Activated CD8-positive, alpha-beta T cell treated with anti-CD3 and anti-CD28 coated beads for 36 hours (primary cell): ENCODE data around the gene SELENOP. TPM values are rescaled to one million over a fixed set of nuclear protein-coding genes. Genes with fewer than 3 reads are reported as not detected.

Source experiments
- ATAC-seq: fragments of 200-7000 bp; cut with Tn5 transposase; one replicate; pipeline ENCODE4 v1.10.0; 2021; ENCODE audit warnings: mild to moderate bottlenecking, moderate library complexity
- CTCF ChIA-PET: fragments of 350-600 bp; sonication (Branson Sonifier 250); formaldehyde crosslinking; loops from one replicate; lab custom pipeline; 2021; ENCODE audit warnings: antibody characterized with exemption; lab: Charles Lee
- POLR2A ChIA-PET: fragments of 350-600 bp; sonication (Branson Sonifier 250); formaldehyde crosslinking; loops from one replicate; lab custom pipeline; 2021; ENCODE audit warnings: antibody characterized with exemption; lab: Charles Lee
- DNase-seq: peaks from one replicate; pipeline ENCODE4 v3.0.0-alpha.2; 2020
- H3K27ac Mint-ChIP-seq: one replicate; pipeline ENCODE4 v1.8.0; 2021; ENCODE audit warnings: mild to moderate bottlenecking, mixed read lengths
- H3K27me3 Mint-ChIP-seq: one replicate; pipeline ENCODE4 v1.8.0; 2021; ENCODE audit warnings: mixed read lengths
- H3K36me3 Mint-ChIP-seq: one replicate; pipeline ENCODE4 v1.8.0; 2021; ENCODE audit warnings: low read depth, mixed read lengths
- H3K4me1 Mint-ChIP-seq: one replicate; pipeline ENCODE4 v1.8.0; 2021; ENCODE audit warnings: low read depth, mixed read lengths
- H3K4me3 Mint-ChIP-seq: one replicate; pipeline ENCODE4 v1.8.0; 2021; ENCODE audit warnings: mild to moderate bottlenecking, moderate library complexity, mixed read lengths
- H3K9me3 Mint-ChIP-seq: one replicate; pipeline ENCODE4 v1.8.0; 2021; ENCODE audit warnings: mixed read lengths
- CTCF ChIP-seq: fragments of 200-600 bp; IDR thresholded peaks from one replicate; pipeline ENCODE4 v1.8.0; 2022; ENCODE audit warnings: antibody characterized with exemption, mild to moderate bottlenecking
- intact Hi-C: fragments of 100-400 bp; cut with micrococcal nuclease; formaldehyde crosslinking; loops from one replicate; pipeline ENCODE4 v1.10.0; 2022
- total RNA-seq, 2 experiments: library from RNA; stranded (reverse); gene quantifications; one replicate each; pipeline ENCODE4 v1.2.3, GENCODE V29; 2021

Gene SELENOP
- total RNA-seq, 2 experiments from 2014 or later: not detected

- H3K36me3 Mint-ChIP-seq: no peaks in the 10 kb centered on the region
- ATAC-seq (no peak), DNase-seq (no peak)
- TF ChIP-seq CTCF: no peak
- no peaks in the 10 kb centered on the region for H3K27me3 Mint-ChIP-seq
- no peaks in the 10 kb centered on the region for H3K4me1 Mint-ChIP-seq
- intact Hi-C loops: no loop called here
- no peak overlapping the region for H3K4me3 Mint-ChIP-seq
- no peak overlapping the region for H3K27ac Mint-ChIP-seq
- H3K9me3 Mint-ChIP-seq: no peaks in the 10 kb centered on the region
- CTCF ChIA-PET: no interaction called here
- POLR2A ChIA-PET: no interaction called here
Observed at GRCh38 chr5:42806004-42806700, 5.5 kb downstream of the SELENOP start.

GRCh38 chr5:42804717-42805339 is 6.9 kb downstream of the SELENOP start:
- intact Hi-C loops: no loop called here
- H3K9me3 Mint-ChIP-seq: no peaks in the 10 kb centered on the region
- H3K4me3 Mint-ChIP-seq: no peak overlapping the region
- H3K36me3 Mint-ChIP-seq: peaks cover 2% of the 10 kb centered on the region
- TF ChIP-seq CTCF: no peak
- DNase-seq (no peak), ATAC-seq (no peak)
- ChIA-PET CTCF (no interaction called here), POLR2A (no interaction called here)
- H3K27ac Mint-ChIP-seq: no peak overlapping the region
- no peaks in the 10 kb centered on the region for H3K4me1 Mint-ChIP-seq
- no peaks in the 10 kb centered on the region for H3K27me3 Mint-ChIP-seq

- ChIA-PET CTCF (interaction anchor here (2.3 kb wide), 1 partner anchor 88 kb away, joined by 6 read pairs; no protein-coding TSS in a partner anchor), POLR2A (no interaction called here)
- Mint-ChIP-seq H3K27me3 (no peaks in the 10 kb centered on the region), H3K4me1 (no peaks in the 10 kb centered on the region), H3K4me3 (no peak overlapping the region), H3K36me3 (peaks cover 8% of the 10 kb centered on the region), H3K27ac (no peak overlapping the region), H3K9me3 (no peaks in the 10 kb centered on the region)
- intact Hi-C loops: no loop called here
- no peak for DNase-seq
- TF ChIP-seq CTCF: no peak
- no peak for ATAC-seq
Observed at GRCh38 chr5:42801516-42802166, 10.1 kb downstream of the SELENOP start.

- no peaks in the 10 kb centered on the region for H3K4me1 Mint-ChIP-seq
- H3K27ac Mint-ChIP-seq: no peak overlapping the region
- H3K36me3 Mint-ChIP-seq: peaks cover 8% of the 10 kb centered on the region
- no peaks in the 10 kb centered on the region for H3K9me3 Mint-ChIP-seq
- CTCF ChIA-PET: interaction anchor here (2.3 kb wide), 1 partner anchor 88 kb away, joined by 6 read pairs; no protein-coding TSS in a partner anchor
- ATAC-seq: no peak
- no peak overlapping the region for H3K4me3 Mint-ChIP-seq
- H3K27me3 Mint-ChIP-seq: no peaks in the 10 kb centered on the region
- DNase-seq: no peak
- POLR2A ChIA-PET: no interaction called here
- TF ChIP-seq CTCF: no peak
- intact Hi-C loops: no loop called here
Observed at GRCh38 chr5:42800748-42801330, 10.9 kb downstream of the SELENOP start.
